PC-3 (cell line): ENCODE data around the gene FRMD7. TPM values are rescaled to one million over a fixed set of nuclear protein-coding genes. Genes with fewer than 3 reads are reported as not detected.

Experiments used
- ATAC-seq: fragments of 200-7000 bp; cut with Tn5 transposase; 2 replicates; pipeline ENCODE4 v1.9.1; 2020; ENCODE audit warnings: mild to moderate bottlenecking, moderate library complexity
- BruUV-seq: library from RNA; stranded (reverse); fragments of 400-500 nt; replicated peaks from 2 replicates; lab custom pipeline; 2021; lab: Mats Ljungman, UMichigan
- CTCF ChIA-PET: fragments of 300-600 bp; sonication (Branson Sonifier 250); formaldehyde crosslinking; loops from one replicate; lab custom pipeline; 2022; ENCODE audit warnings: antibody characterized with exemption; lab: Charles Lee
- POLR2A ChIA-PET: fragments of 300-600 bp; sonication (Branson Sonifier 250); formaldehyde crosslinking; loops from one replicate; lab custom pipeline; 2022; ENCODE audit warnings: antibody characterized with exemption; ENCODE audit not compliant: unreplicated experiment; lab: Charles Lee
- DNase-seq: peaks from one replicate; pipeline ENCODE4 v3.0.0-alpha.2; 2015
- H2AFZ ChIP-seq: fragments of 300-600 bp; sonication (generic); 2 replicates; pipeline ENCODE4 v1.6.0; 2016; ENCODE audit warnings: antibody characterized with exemption, low read length
- H3F3A ChIP-seq: fragments of 300-600 bp; sonication (generic); one replicate; pipeline ENCODE4 v1.6.0; 2017; ENCODE audit warnings: antibody characterized with exemption, low read length, control low read depth, mild to moderate bottlenecking; ENCODE audit not compliant: unreplicated experiment
- H3K27ac ChIP-seq: fragments of 300-600 bp; sonication (generic); 2 replicates; pipeline ENCODE4 v1.5.1; 2016; ENCODE audit warnings: mild to moderate bottlenecking, low read length
- H3K27me3 ChIP-seq: fragments of 300-600 bp; sonication (generic); 2 replicates; pipeline ENCODE4 v1.6.1; 2016; ENCODE audit warnings: low read length, mixed read lengths
- H3K36me3 ChIP-seq: fragments of 300-600 bp; sonication (generic); 2 replicates; pipeline ENCODE4 v1.6.1; 2016; ENCODE audit warnings: low read depth, mixed run types, low read length, mixed read lengths
- H3K4me1 ChIP-seq: fragments of 300-600 bp; sonication (generic); 2 replicates; pipeline ENCODE4 v1.5.1; 2016; ENCODE audit warnings: low read length; ENCODE audit not compliant: insufficient read depth
- H3K4me2 ChIP-seq: fragments of 300-600 bp; sonication (generic); 2 replicates; pipeline ENCODE4 v1.6.0; 2016; ENCODE audit warnings: low read length
- H3K4me3 ChIP-seq: fragments of 300-600 bp; sonication (generic); 2 replicates; pipeline ENCODE4 v1.5.1; 2016; ENCODE audit warnings: mild to moderate bottlenecking, low read length, mixed read lengths
- H3K79me2 ChIP-seq: fragments of 300-600 bp; sonication (generic); 2 replicates; pipeline ENCODE4 v1.6.1; 2017; ENCODE audit warnings: low read length, mixed read lengths
- H3K9ac ChIP-seq: fragments of 300-600 bp; sonication (generic); 2 replicates; pipeline ENCODE4 v1.6.0; 2016; ENCODE audit warnings: mild to moderate bottlenecking, low read length
- H3K9me2 ChIP-seq: fragments of 300-600 bp; sonication (generic); replicated peaks from 2 replicates; pipeline ENCODE4 v1.6.1; 2016; ENCODE audit warnings: mixed run types, low read length, mixed read lengths
- H3K9me3 ChIP-seq: fragments of 300-600 bp; sonication (generic); 2 replicates; pipeline ENCODE4 v1.6.1; 2016; ENCODE audit warnings: low read length, mixed read lengths
- H4K20me1 ChIP-seq: fragments of 300-600 bp; sonication (generic); 2 replicates; pipeline ENCODE4 v1.6.1; 2016; ENCODE audit warnings: low read length, mixed read lengths
- CTCF ChIP-seq: fragments of 300-600 bp; sonication (generic); conservative IDR thresholded peaks from 2 replicates; pipeline ENCODE4 v1.5.1; 2017; ENCODE audit warnings: antibody characterized with exemption, low read depth, mild to moderate bottlenecking, low read length
- EZH2 ChIP-seq: fragments of 300-600 bp; sonication (generic); IDR thresholded peaks from one replicate; pipeline ENCODE4 v1.6.1; 2017; ENCODE audit warnings: antibody characterized with exemption, mild to moderate bottlenecking, low read length; ENCODE audit not compliant: unreplicated experiment
- EZH2phosphoT487 ChIP-seq: fragments of 300-600 bp; sonication (generic); IDR thresholded peaks from 2 replicates; pipeline ENCODE4 v1.6.1; 2018; ENCODE audit warnings: mild to moderate bottlenecking, antibody characterized with exemption, low read length, borderline replicate concordance
- intact Hi-C: fragments of 100-400 bp; cut with micrococcal nuclease; formaldehyde crosslinking; loops from 2 replicates; pipeline ENCODE4 v1.9.0; 2023
- total RNA-seq: library from RNA; depleted of rRNA; stranded (reverse); fragments of >200 nt; gene quantifications from 2 replicates; pipeline ENCODE4 v1.2.3, GENCODE V29; 2014

FRMD7 gene
- total RNA-seq, 1 experiment from 2014 or later = 0.04 TPM

GRCh38 chrX:132094164-132094563 lies 33.7 kb downstream of the FRMD7 start:
- intact Hi-C loops = no loop called here
- Histone ChIP-seq H3K9me3 (no peaks in the 10 kb centered on the region), H3F3A (no peaks in the 10 kb centered on the region), H3K27ac (no peak overlapping the region), H4K20me1 (no peaks in the 10 kb centered on the region), H2AFZ (no peak overlapping the region), H3K4me3 (no peak overlapping the region), H3K9ac (no peak overlapping the region), H3K79me2 (no peaks in the 10 kb centered on the region), H3K36me3 (no peaks in the 10 kb centered on the region), H3K9me2 (no peaks in the 10 kb centered on the region), H3K4me1 (no peaks in the 10 kb centered on the region), H3K4me2 (no peak overlapping the region), H3K27me3 (no peaks in the 10 kb centered on the region)
- DNase-seq (no peak), ATAC-seq (no peak)
- no peak for TF ChIP-seq EZH2
- no peak for TF ChIP-seq CTCF
- TF ChIP-seq EZH2phosphoT487 = no peak
- ChIA-PET POLR2A (no interaction called here), CTCF (no interaction called here)
- BruUV-seq = no TSS peak

DNA sequence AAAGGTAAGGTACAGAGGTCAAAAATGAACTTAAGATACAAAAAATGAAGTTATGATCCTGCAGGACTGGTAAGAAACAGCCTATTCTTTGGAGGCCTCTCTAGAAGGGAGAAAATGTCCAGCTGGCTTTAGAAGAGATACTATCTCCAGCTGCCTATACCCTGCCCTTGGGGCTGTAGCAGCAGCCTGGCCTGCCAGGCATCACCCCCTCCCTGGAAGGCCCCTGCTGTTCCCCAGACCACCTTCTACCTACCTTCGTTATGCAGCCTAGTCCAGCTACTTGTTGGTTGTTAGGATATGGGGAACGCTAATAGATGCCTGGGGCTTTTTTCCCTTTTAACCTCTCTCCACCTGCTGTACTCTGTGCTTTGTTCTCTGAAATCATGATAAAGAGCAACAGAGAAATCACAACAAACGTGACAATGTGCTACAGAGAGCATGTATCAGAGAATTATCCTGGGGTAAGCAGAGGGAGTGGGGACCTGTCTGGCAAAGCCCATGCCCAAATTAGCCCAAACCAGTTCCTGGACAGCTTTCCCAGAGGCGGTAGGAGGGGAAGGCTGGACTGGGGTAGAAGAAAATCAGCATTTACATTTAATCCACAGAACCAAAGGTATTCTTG lies 34.5 kb downstream of the FRMD7 start:
- H3K4me2 ChIP-seq = no peak overlapping the region
- DNase-seq (no peak), ATAC-seq (no peak)
- intact Hi-C loops = no loop called here
- no peaks in the 10 kb centered on the region for H3K9me3 ChIP-seq
- H3K79me2 ChIP-seq = no peaks in the 10 kb centered on the region
- CTCF ChIA-PET = interaction anchor here (1.0 to 1.5 kb wide), 2 partner anchors 127 to 521 kb away, joined by 7 to 44 read pairs; partner anchors contain the start of gene RAP2C
- H3K4me1 ChIP-seq = no peaks in the 10 kb centered on the region
- no peak overlapping the region for H2AFZ ChIP-seq
- POLR2A ChIA-PET = no interaction called here
- no peak overlapping the region for H3K4me3 ChIP-seq
- no peak overlapping the region for H3K27ac ChIP-seq
- H4K20me1 ChIP-seq = no peaks in the 10 kb centered on the region
- H3K9me2 ChIP-seq = no peaks in the 10 kb centered on the region
- no peaks in the 10 kb centered on the region for H3K36me3 ChIP-seq
- no peaks in the 10 kb centered on the region for H3K27me3 ChIP-seq
- no peaks in the 10 kb centered on the region for H3F3A ChIP-seq
- H3K9ac ChIP-seq = no peak overlapping the region
- TF ChIP-seq EZH2phosphoT487 = no peak
- no peak for TF ChIP-seq EZH2
- no peak for TF ChIP-seq CTCF
- BruUV-seq = no TSS peak

- DNase-seq = peak; percentile 73
- no peaks in the 10 kb centered on the region for H3K27me3 ChIP-seq
- intact Hi-C loops = loop anchor here (1.0 kb wide), 1 partner anchor 127 kb away; the partner anchor contains the start of gene RAP2C
- H3K4me3 ChIP-seq = no peak overlapping the region
- no peaks in the 10 kb centered on the region for H3F3A ChIP-seq
- no peak overlapping the region for H3K9ac ChIP-seq
- H3K79me2 ChIP-seq = no peaks in the 10 kb centered on the region
- no peak overlapping the region for H3K27ac ChIP-seq
- H3K4me2 ChIP-seq = no peak overlapping the region
- peaks cover 2% of the 10 kb centered on the region for H3K4me1 ChIP-seq
- no TSS peak for BruUV-seq
- H2AFZ ChIP-seq = no peak overlapping the region
- H3K36me3 ChIP-seq = no peaks in the 10 kb centered on the region
- peak; percentile 72 for TF ChIP-seq CTCF
- no peak for TF ChIP-seq EZH2
- H3K9me3 ChIP-seq = no peaks in the 10 kb centered on the region
- ATAC-seq = peak; percentile 65
- CTCF ChIA-PET = interaction anchor here (0.6 to 1.5 kb wide), 10 partner anchors 21 to 521 kb away, joined by 3 to 44 read pairs (median 4); partner anchors contain the start of gene RAP2C
- no peaks in the 10 kb centered on the region for H4K20me1 ChIP-seq
- no peaks in the 10 kb centered on the region for H3K9me2 ChIP-seq
- POLR2A ChIA-PET = no interaction called here
These were observed 35.3 kb downstream of the FRMD7 start for GRCh38 chrX:132092439-132093065.
